Epidermal melanocyte (primary cell): ENCODE data around the gene SLX4IP.

ENCODE experiments used
- DNase-seq: peaks from one replicate; pipeline ENCODE4 v3.0.0; 2011; ENCODE audit warnings: low spot score; ENCODE audit not compliant: insufficient read length

The SLX4IP gene

GRCh38 chr20:10647471-10647870, 212.4 kb downstream of the SLX4IP start:
- DNase-seq: no peak

- DNase-seq: no peak
Measured at GRCh38 chr20:10647909-10648308, 212.8 kb downstream of the SLX4IP start.

GRCh38 chr20:10648651-10649050, 213.5 kb downstream of the SLX4IP start:
- no peak for DNase-seq

- DNase-seq: no peak
Measured at GRCh38 chr20:10649080-10649796, 214.1 kb downstream of the SLX4IP start.

- no peak for DNase-seq
Measured at GRCh38 chr20:10649797-10650160, 214.7 kb downstream of the SLX4IP start.

GRCh38 chr20:10651227-10651990, 216.3 kb downstream of the SLX4IP start:
- no peak for DNase-seq

GRCh38 chr20:10652185-10652584, 217.1 kb downstream of the SLX4IP start:
- no peak for DNase-seq

- DNase-seq: no peak
Measured at GRCh38 chr20:10652660-10653261, 217.7 kb downstream of the SLX4IP start.

- no peak for DNase-seq
Measured at GRCh38 chr20:10653599-10654249, 218.6 kb downstream of the SLX4IP start.

- DNase-seq: no peak
Measured at GRCh38 chr20:10654250-10654610, 219.1 kb downstream of the SLX4IP start.

- no peak for DNase-seq
Measured at GRCh38 chr20:10654630-10655029, 219.5 kb downstream of the SLX4IP start.

- no peak for DNase-seq
Measured at GRCh38 chr20:10655720-10656669, 220.9 kb downstream of the SLX4IP start.

- DNase-seq: no peak
Measured at GRCh38 chr20:10657453-10657852, 222.3 kb downstream of the SLX4IP start.

- DNase-seq: no peak
Measured at GRCh38 chr20:10658051-10658823, 223.1 kb downstream of the SLX4IP start.

GRCh38 chr20:10658876-10659632, 223.9 kb downstream of the SLX4IP start:
- DNase-seq: no peak

- no peak for DNase-seq
Measured at GRCh38 chr20:10659651-10660601, 224.8 kb downstream of the SLX4IP start.

GRCh38 chr20:10660661-10661060, 225.6 kb downstream of the SLX4IP start:
- DNase-seq: no peak

- no peak for DNase-seq
Measured at GRCh38 chr20:10661261-10661660, 226.2 kb downstream of the SLX4IP start.
